SK-N-MC (cell line): Measurements from ENCODE around the gene DOCK1.

ENCODE experiments used
- EZH2 ChIP-seq: fragments of 200-600 bp; sonication (generic); IDR thresholded peaks from one replicate; pipeline ENCODE4 v1.6.1; 2017; ENCODE audit warnings: antibody characterized with exemption
- POLR2AphosphoS5 ChIP-seq: IDR thresholded peaks from 2 replicates; pipeline ENCODE4 v1.6.1; 2012; ENCODE audit warnings: mild to moderate bottlenecking, low read depth, low read length, borderline replicate concordance

- TF ChIP-seq EZH2 (no peak), POLR2AphosphoS5 (no peak)
These were observed 59.0 kb downstream of the DOCK1 start for GRCh38 chr10:126964190-126964589.
